ENCODE measurements around the gene MIA. TPM values are rescaled to one million over a fixed set of nuclear protein-coding genes. Genes with fewer than 3 reads are reported as not detected.

The MIA gene
- total RNA-seq, 4 donors from 2014 or later, result 127 to 322 (median 209) TPM

DNA sequence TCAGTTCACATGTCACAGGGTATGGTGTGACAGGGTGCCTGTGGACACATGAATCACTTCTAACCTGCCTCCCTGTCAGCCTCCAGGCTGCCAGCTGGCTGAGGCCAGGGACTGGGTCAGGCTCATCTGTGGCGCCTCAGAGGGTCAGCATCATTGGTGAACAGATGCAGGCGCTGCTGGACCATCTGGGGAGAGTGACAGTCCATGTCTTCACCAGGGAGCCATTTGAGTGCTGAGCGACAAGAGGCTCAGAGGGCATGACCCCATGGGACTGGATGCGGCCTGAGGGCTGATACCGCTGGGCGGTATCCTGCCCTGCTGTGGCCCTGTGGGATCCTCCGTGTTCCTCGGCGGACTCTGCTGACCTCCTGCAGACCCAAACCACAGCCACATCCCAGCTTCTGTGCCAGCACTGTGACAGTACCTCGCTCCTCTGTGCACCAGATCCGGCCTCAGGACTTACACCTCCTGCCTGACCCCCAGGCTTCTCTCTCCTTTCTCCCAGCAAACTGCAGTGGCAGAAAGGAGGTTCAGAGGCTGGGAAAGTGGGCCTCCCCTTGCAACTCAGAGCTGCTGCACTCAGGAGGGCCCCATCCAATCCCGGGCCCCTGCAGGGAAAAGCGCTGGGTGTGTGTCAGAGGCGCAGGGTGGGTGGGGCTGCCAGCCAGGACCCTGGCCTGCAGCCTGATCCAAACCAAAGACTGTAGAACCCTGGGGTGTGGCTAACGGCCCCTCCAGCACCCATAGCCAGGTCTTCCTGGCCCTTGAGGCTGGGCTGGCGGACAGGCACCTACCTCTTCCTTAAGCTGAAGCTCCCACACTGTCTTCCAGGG is 35.2 kb upstream of the MIA start:
- Histone ChIP-seq H3K27ac (peak overlapping the region; percentile 20 to 80 (median 61)), H3K4me3 (peak overlapping the region in 1 of 4 donors; percentile 35), H3K4me1 (peaks cover 0 to 48% (median 2%) of the 10 kb centered on the region in 4 donors), H3K36me3 (peaks cover 3 to 85% (median 13%) of the 10 kb centered on the region in 3 donors), H3K9me3 (no peaks in the 10 kb centered on the region), H3K27me3 (no peaks in the 10 kb centered on the region)
- TF ChIP-seq POLR2A (IDR thresholded peaks at IDR 0.05) (no peak), EP300 (IDR thresholded peaks at IDR 0.05) (no peak)
- TF ChIP-seq, protein P1, sequence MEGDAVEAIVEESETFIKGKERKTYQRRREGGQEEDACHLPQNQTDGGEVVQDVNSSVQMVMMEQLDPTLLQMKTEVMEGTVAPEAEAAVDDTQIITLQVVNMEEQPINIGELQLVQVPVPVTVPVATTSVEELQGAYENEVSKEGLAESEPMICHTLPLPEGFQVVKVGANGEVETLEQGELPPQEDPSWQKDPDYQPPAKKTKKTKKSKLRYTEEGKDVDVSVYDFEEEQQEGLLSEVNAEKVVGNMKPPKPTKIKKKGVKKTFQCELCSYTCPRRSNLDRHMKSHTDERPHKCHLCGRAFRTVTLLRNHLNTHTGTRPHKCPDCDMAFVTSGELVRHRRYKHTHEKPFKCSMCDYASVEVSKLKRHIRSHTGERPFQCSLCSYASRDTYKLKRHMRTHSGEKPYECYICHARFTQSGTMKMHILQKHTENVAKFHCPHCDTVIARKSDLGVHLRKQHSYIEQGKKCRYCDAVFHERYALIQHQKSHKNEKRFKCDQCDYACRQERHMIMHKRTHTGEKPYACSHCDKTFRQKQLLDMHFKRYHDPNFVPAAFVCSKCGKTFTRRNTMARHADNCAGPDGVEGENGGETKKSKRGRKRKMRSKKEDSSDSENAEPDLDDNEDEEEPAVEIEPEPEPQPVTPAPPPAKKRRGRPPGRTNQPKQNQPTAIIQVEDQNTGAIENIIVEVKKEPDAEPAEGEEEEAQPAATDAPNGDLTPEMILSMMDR (IDR thresholded peaks at IDR 0.05), result no peak
- WGBS, 2 donors, result 65 to 79% methylated on average over 11 to 16 of the region's 16 CpGs
- no peak for DNase-seq (ENCODE audit: low spot score in 2 of 2)

DNA sequence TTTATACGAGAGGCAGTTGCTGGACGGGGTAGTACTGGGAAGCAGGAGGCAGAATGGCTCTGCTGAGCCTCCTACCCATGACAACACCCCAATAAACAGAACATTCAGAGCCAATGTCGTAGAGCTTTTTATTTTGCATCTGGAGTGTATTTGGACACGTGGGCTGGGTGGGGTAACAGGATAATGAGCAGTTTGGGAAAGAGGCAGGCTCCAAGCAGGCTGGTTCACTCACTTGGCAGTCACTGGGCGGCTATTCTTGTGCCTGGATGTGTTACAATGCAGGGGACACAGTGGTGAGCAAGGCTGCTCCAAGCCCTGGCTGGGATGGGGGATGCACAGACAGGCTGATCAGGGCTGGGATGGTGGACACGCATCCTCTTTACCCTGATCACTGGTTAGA is 34.6 kb upstream of the MIA start:
- H3K27ac ChIP-seq, result peak overlapping the region; percentile 20 to 83 (median 69)

DNA sequence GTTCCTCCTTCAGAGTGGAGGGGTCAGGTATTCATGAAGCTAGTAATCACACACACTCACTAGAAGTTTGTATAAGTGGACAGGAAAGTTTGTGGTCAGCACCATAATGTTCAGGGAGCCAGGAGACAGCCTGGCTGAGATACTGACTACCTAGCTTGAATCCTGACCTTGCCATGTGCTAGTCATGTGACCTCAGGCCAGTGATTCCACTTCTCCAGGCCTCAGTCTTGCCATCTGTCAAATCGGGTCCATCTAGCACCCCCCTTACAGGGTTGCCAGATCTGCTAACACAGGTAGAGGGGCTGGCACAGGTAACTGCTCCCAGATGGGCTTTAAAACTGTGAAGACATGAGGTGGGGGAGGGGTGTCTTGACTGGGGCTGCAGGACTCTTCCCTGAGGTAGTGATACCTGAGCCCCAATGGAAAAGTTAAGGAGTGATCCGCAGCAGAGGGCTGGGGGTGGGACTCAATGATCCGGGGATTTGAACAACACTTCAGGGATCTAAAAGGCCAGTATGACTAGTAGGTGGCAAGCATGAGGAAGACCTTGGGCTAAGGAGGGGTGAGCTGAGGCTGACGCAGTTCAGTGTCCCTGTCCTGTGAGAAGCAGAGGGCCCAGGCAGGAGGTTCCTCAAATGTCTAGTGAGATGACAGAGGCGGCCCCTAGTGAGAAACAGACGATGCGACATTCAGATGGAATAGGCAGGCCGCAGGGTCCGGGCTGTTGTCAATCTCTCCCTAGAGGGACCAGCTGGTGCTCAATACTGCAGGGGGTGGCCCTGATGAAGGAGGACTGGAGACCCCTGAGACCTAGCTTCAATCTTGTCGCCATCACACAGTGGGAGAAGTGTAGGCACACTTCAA is 33.6 kb upstream of the MIA start:
- Histone ChIP-seq H3K9me3 (no peaks in the 10 kb centered on the region), H3K36me3 (peaks cover 0 to 68% (median 4%) of the 10 kb centered on the region in 3 donors), H3K4me1 (peaks cover 0 to 51% (median 0%) of the 10 kb centered on the region in 4 donors), H3K27me3 (no peaks in the 10 kb centered on the region), H3K27ac (peak overlapping the region in 3 of 4 donors; percentile 58 to 83 (median 80)), H3K4me3 (no peak overlapping the region)
- 67 to 74% methylated on average over 10 of the region's 10 CpGs for WGBS, 2 donors
- DNase-seq (ENCODE audit: low spot score in 2 of 2), result no peak
- TF ChIP-seq EP300 (IDR thresholded peaks at IDR 0.05) (no peak), POLR2A (IDR thresholded peaks at IDR 0.05) (no peak)

More for the DNA sequence above, 34.6 kb upstream of the MIA start:
- Histone ChIP-seq H3K27me3 (no peaks in the 10 kb centered on the region), H3K36me3 (peaks cover 3 to 78% (median 9%) of the 10 kb centered on the region in 3 donors), H3K4me1 (peaks cover 0 to 51% (median 0%) of the 10 kb centered on the region in 4 donors), H3K9me3 (no peaks in the 10 kb centered on the region), H3K4me3 (peak overlapping the region in 1 of 4 donors; percentile 35)
- TF ChIP-seq EP300 (IDR thresholded peaks at IDR 0.05) (peak in 1 of 2 donors; percentile 76), POLR2A (IDR thresholded peaks at IDR 0.05) (peak in 1 of 2 donors; percentile 32)
- TF ChIP-seq, protein P1 (IDR thresholded peaks at IDR 0.05), result no peak
- peak; percentile 57 to 81 for DNase-seq (ENCODE audit: low spot score in 2 of 2)
- 33 to 64% methylated on average over 6 of the region's 6 CpGs for WGBS, 2 donors

DNA sequence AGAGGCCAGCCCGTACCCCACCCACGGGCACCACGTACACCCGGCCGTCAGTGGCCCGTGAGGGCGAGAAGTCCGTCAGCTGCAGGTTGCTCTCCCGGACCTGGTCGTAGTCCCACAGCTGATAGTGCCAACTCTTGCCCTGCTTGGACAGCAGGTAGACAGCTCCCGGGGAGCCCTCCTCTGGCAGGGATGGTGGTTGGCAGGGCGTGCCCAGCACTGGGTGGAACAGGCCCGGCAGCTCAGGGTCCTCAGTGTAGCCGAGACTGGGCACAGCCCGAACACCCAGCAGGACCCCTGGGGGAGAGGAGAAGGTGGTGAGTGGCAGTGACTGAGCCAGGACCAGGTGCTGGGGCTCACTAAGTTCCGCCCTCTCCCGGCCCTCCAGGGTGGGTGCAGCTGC is 32.8 kb upstream of the MIA start:
- H3K27me3 ChIP-seq, result no peaks in the 10 kb centered on the region
- H3K27ac ChIP-seq, result peak overlapping the region in 1 of 4 donors; percentile 80
- no peak for DNase-seq (ENCODE audit: low spot score in 2 of 2)
- 87 to 90% methylated on average over 10 to 17 of the region's 17 CpGs for WGBS, 2 donors
- H3K36me3 ChIP-seq, result peaks cover 0 to 61% (median 0%) of the 10 kb centered on the region in 3 donors
- peaks cover 0 to 51% (median 0%) of the 10 kb centered on the region in 4 donors for H3K4me1 ChIP-seq
- no peak overlapping the region for H3K4me3 ChIP-seq
- TF ChIP-seq EP300 (IDR thresholded peaks at IDR 0.05) (no peak), POLR2A (IDR thresholded peaks at IDR 0.05) (no peak)
- TF ChIP-seq, protein P1 (IDR thresholded peaks at IDR 0.05), result no peak
- no peaks in the 10 kb centered on the region for H3K9me3 ChIP-seq

DNA sequence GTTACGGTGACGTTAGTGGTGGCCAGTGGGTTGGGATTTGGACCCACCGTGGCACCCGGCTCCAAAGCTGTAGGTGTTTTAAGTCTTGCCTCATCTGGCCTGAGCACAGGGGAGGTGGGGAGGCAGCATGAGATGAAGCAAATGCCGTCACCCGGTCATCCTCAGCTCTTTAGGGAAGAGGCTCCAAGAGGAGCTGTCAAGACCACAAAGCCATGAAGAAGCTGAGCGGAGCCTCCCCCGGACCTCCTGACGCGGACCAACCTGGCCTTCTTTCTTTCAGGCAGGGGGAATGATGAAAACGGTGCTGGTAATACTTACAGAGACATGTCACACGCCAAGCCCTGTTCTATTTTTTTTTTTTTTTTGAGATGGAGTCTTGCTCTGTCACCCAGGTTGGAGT is 32.4 kb upstream of the MIA start:
- H3K27ac ChIP-seq, result peak overlapping the region in 1 of 4 donors; percentile 80
- TF ChIP-seq POLR2A (IDR thresholded peaks at IDR 0.05), result no peak
- TF ChIP-seq EP300 (IDR thresholded peaks at IDR 0.05), result no peak
- TF ChIP-seq, protein P1 (IDR thresholded peaks at IDR 0.05), result no peak
- H3K9me3 ChIP-seq, result no peaks in the 10 kb centered on the region
- H3K4me1 ChIP-seq, result peaks cover 0 to 51% (median 0%) of the 10 kb centered on the region in 4 donors
- H3K27me3 ChIP-seq, result no peaks in the 10 kb centered on the region
- H3K36me3 ChIP-seq, result peaks cover 0 to 57% (median 0%) of the 10 kb centered on the region in 3 donors
- no peak overlapping the region for H3K4me3 ChIP-seq
- WGBS, 2 donors, result 88 to 91% methylated on average over 10 to 12 of the region's 12 CpGs
- no peak for DNase-seq (ENCODE audit: low spot score in 2 of 2)

All from tibial nerve (tissue), 4 donors.